ENCODE measurements around the gene CACNA1G. TPM values are rescaled to one million over a fixed set of nuclear protein-coding genes. Genes with fewer than 3 reads are reported as not detected.

CACNA1G gene
- 0.36 TPM for total RNA-seq

DNA sequence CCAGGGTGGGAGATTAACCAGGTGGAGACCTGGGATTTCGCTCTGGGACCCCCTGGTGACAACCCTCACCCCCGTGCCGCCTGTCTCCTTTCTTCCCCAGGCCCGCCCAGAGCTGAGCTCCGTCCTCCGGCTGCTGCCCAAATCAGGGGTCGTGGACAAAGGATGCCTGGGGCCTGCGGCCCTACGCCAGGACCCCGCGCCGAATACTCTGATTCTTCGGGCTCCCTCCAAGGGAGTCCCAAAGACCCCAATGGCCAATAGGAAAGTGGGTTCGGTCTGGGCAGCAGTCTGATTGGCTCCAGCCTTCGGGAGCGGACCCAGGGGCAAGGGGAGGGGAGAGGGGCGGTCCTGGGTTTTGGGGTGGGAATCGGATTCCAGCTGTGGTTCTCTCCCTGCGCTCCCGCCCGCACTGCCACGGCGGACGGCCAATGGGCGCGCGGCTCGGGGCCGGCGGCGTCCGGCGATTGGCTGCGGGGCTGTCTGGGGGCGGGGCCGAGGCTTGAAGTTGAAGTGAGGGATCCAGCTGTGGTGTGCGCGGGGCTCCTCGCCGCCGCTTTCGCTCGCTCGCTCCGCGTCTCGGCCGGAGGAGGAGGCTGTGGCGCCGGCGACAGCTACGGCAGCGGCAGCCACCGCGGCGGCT lies at the start of gene CACNA1G:
Gene CACNA1G, plus strand, starts transcription at position 531 of the 640 bp plus-strand sequence. CDS start 745 bp downstream, outside the sequence.
- DNase-seq (ENCODE audit: low spot score) = peak; percentile 91

DNA sequence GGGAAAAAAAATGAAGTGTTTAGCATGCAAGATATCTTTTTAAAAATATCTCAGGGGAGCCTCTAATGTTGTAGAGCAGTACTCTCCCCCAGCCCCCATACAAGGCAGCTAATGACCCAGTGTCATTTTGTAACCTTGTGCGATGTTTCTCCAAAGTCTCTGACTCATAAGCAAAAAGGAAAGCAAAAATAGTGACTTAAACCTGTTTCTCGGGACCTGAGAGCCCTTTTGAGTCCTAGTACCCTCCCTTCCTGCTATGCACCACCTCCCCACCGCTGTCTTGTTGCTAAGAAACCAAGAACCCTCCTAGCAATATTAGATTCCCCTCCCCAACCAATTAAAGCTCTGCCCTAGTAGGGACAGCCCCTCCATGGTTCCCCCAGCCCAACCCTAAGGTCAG lies 49.5 kb upstream of the CACNA1G start:
- DNase-seq (ENCODE audit: low spot score) = no peak

DNA sequence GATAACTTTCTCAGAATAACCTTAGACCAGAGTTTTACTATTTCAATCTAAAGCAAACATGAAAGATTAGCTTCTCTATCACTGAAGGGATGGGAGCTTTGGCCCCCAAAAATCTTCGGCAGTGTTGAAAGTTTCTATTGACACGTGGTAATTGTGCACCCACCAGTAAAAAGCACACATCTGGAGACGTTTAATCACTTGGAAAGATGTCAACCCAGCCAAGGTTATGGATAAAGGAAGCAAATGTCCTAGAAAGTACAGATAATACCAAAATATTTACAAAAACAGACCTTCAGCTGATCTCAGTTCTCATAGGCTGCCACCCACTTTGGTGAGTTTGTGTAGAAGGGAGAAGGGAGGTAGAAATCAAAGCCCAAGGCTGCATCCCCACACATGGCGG lies 47.0 kb upstream of the CACNA1G start:
- no peak for DNase-seq (ENCODE audit: low spot score)

DNA sequence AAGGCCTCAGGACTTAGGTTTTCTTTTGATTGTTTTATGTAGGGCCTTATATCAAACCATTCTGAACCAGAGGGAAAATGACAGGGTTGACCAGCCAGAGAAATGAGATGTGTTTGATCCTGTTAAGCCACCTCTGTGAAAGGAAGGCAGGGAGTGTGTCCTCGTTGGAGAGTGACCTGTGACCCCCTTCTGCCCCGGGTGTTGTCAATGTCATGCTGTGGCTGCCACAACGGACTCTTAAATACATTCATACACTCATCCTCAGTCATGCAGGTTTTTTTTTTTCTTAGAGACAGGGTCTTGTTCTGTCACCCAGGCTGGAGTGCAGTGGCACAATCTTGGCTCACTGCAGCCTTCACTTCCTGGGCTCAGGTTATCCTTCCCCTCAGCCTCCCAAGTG lies 46.1 kb upstream of the CACNA1G start:
- DNase-seq (ENCODE audit: low spot score) = no peak

DNA sequence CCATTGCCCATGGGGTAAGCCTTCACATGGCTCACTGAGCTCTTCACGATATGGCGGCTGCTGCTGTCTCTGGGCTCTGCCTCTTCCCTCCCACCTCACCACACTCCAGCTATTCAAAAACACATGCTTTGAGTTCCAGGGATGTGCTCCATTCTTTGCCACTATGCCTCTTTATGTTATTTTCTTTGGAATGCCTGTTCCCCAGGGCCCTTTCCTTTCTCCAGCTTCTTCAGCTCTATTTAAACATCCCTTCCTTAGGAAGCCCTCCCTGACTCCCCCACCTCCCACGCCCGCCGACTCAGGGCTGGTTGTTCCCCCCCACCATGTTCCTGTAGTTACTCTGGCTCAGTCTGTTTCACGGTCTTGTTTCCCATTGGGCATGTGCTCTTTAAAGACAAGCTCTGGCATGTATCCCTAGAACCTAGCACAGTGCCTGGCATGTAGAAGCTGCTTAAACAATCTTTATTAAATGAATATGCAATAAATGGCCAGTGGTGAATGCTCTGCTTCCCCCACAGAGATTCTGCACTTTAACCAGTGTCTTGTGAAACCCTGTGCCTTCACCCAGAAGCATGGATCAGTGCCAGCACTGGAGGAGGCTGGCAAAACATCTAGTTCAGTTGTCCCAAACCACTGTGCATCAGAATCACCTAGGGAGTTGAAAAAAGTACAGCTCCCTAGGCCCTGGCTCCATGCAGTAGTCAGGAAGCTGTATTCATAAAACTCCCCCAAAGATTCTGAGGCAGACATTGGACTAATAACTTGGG lies 45.4 kb upstream of the CACNA1G start:
- no peak for DNase-seq (ENCODE audit: low spot score)

DNA sequence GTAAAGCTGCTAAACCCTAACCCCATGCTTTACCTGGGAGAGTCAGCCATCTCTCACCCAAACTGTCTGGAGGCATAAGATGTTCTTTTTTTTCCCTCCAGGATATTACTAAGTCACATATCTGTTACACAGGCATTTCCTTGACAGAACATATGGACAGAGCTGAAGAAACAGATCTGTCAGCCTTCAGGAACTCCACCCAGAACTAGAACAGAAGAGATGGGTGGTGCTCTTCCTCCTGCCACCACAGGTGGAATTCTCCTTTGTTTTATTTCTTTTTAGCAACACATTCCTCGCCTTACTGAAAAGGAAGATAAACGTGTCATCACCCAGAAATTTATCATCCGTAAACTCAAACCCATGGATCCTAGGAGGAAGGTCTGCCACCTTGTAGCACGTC lies 43.5 kb upstream of the CACNA1G start:
- DNase-seq (ENCODE audit: low spot score) = no peak

DNA sequence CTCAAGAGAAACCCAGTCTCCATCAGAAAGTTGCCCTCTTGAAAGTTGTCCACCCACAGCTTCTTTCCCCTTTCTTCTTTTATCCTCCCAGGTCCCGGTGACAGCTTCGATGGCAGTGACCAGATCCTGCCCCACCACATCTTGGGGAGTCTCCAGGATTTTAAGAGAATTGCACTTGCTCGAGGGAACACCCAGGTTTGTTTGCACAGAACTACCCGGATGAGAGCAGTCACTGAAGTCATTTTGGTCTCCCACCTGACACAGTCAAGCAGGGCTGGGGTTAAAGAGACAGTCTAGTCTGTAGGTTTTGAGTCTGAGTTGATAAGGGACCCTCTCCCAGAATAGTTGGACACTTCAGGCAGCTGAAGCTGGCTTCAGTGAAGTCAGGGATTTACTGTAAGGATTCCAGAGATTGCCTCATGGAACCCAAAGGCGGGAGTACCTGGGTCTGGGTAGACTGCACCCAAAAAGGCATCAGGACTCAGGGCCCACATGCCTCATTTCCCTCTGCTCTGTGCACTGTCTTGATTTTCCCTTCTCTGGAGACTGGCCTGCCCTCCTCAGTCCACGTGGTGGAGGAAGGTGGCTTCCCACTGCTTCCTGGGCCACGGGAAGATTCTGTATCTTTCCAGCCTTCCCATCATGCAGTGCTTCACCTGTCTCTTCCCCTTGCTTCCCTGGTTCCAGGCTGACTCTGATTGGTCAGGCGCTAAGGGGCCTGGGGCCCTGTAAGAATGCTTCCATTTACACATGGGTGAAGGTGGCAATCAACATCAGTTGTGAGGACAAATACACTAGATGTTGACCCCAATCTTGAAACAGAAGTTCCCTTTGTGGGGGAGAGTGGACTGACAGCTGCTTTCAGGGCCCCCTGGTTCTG lies 42.8 kb upstream of the CACNA1G start:
- no peak for DNase-seq (ENCODE audit: low spot score)

DNA sequence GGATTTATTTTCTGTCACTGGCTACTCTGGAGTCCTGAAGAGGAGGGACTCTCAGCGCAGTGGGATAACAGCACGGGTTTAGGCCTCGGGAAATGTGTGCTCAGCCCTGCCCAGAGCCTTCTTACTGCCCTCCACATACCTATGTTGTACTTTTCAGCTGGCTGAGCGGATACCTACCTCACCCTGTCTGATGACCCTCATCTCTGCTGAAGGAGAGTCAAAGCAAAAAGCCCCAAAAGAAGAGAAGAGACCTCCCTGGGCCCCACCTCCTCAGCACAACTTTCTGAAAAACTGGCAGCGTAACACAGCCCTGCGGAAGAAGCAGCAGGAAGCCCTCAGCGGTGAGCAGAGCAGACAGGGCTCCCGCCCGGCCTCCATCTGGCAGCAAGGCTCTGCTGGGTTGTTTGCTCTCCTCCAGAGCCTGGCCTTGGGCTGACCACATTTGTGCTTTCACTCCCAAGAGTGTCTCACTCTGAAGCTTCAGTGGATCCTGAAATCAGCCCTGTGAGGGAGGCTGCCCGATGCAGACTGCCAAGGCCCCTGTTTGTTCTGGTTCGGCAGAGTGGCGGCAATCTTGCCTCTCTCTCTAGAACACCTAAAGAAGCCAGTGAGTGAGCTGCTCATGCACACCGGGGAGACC lies 42.0 kb upstream of the CACNA1G start:
- no peak for DNase-seq (ENCODE audit: low spot score)

DNA sequence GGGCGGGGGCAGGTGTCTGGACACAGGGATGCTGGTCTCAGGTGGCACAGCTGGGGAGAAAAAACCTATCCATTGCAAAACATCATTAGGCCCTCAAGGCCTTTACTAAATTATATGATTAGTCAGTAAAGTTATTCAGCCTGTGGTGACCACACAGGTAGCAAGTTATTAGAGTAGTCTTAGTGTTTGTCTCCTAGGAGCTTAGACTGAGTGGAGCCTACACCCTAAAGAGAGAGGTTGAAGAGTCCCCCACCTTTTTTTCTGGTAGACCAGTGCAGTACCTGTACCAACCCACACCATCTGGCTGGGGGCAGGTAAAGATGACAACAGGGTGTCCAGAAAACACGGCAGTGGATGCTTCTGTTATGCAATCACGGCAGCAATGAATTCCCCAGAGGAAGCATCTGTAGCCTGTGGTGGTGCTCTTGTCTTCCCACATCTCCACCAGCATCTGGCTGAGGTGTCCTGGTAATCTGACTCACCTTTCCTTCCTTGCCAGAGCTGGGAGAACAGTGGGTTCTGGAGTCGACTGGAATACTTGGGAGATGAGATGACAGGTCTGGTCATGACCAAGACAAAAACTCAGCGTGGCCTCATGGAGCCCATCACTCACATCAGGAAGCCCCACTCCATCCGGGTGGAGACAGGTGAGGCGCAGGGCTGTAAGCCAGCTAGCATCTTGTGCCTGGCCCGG lies 41.2 kb upstream of the CACNA1G start:
- no peak for DNase-seq (ENCODE audit: low spot score)

DNA sequence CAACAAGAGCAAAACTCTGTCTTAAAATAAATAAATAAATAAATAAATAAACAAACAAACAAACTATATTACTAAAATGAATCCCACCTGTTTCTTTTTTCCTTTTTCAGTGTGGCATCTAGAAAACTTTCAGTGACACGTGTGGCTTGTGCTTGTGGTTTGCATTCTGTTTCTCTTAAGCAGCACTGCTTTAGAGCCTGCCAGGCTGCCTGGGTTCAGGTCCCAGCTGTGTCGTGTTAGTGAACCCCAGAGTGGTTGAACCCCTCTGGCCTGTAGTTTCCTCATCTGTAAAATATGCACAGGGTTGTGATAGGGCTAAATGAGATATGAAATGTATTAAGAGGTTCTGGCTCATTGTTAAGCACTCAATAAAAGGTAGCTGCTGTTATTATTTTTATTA lies 40.0 kb upstream of the CACNA1G start:
- no peak for DNase-seq (ENCODE audit: low spot score)

DNA sequence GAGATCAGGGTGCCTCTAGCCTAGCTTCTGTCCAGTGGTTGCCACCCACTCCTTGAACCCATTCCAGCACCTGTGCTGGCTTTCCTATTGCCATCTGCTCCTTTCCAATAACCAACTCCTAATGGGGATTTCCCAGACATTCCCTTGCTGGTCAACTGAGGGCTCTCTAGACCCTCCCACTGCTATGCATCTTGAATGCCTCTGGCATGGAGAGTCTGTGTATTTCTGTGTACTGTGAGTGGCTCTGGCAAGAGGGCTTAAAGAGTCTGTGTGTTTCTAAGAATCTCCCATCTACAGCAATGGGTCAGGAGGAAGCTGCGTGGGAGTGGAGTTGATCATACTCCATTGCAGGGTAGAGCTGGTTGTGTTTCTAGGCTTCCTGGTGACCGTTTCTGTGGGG lies 39.0 kb upstream of the CACNA1G start:
- DNase-seq (ENCODE audit: low spot score) = no peak

DNA sequence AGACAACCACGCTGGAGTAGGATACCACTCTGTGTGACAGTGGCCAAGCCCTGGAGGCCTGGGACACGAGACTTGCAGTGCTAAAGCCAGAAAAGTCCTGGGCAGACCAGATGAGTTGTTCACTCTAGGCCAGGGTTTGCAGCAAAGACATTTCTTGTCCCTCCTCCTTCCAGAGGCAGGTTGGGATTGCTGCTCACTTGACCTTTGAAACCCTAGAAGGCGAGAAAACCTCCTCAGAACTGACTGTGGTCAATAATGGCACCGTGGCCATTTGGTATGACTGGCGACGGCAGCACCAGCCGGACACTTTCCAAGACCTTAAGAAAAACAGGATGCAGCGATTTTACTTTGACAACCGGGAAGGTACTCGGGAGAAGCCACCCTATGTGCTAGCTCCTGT lies 37.7 kb upstream of the CACNA1G start:
- no peak for DNase-seq (ENCODE audit: low spot score)

DNA sequence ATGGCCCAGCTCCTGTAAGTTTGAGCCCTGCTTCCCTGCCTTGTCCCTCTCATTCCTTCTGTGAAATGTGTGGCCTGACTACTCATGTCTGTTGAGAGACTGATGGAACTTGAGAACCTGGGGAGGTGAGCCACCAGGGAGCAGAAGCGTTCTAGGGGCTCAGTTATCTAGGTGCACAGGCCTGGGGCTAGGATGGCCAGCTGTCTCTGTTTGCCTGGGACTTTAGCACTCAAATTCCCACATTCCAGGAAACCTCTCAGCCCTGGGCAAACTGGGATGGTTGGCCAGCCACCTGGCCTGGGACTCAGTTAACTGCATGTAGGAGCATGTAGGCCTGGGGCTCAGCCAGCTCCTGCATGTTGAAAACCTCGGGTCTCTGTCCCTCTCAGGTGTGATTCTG lies 37.3 kb upstream of the CACNA1G start:
- no peak for DNase-seq (ENCODE audit: low spot score)

DNA sequence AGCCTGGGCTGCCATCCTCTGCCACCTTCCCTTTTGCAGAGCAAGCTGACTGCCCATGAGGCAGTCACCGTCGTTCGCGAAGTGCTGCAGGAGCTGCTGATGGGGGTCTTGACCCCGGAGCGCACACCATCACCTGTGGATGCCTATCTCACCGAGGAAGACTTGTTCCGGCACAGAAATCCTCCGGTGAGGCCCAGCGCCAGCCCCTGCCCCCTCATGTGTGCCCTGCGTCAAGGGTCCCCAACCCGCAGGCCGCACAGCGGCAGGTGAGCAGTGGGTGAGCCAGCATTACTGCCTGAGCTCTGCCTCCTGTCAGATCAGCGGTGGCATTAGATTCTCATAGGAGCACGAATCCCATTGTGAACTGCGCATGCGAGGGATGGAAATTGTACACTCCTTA lies 35.7 kb upstream of the CACNA1G start:
- DNase-seq (ENCODE audit: low spot score) = no peak

DNA sequence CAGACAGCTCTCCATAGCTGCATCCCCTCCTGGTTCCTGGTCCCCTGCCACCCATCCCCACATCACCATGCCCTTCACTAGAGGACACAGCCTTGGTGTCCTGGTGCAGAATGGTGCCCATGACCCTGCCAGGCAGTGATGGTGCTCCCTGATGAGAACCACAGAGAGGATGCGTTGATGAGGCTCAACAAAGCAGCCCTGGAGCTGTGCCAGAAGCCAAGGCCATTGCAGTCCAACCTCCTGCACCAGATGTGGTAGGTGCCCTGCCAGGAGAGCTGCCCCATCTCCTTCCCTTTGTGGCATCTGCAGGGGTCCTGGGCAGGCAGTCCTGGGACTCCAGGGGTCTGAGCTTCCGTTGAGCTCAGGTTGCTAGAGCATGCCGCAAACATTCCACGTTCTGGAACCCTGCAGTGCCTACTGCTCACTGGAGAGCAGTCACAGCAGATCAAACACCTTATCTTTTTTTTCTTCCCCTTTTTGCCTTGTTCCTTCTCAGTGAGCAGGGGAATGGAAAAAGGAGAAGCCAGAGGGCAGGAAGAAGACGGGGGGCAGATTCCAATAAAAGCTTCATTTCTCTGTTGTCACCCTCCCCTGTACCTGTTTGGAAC lies 33.3 kb upstream of the CACNA1G start:
- DNase-seq (ENCODE audit: low spot score) = no peak

DNA sequence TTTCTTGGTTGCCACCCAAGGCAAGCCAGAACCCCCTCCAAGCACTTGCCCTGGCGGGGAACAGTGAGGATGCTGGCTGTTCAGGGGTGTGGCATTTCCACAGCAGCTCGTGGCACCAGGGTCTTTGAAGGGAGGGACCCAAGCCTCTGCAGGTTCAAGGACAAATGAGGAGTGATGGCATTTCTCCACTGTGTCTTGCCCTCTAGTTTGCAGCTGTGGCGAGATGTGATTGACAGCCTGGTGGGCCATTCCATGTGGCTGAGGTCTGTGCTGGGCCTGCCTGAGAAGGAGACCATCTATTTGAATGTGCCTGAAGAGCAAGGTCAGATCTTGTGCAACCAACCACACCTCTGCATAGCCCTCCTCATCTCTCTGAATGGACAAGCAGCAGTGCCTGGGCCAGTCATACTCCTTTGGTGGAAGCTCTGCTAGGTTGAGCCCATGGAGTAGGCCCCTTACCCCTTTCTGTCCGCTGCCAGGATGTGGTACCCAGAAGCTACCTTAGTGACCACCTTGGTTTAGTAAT lies 32.5 kb upstream of the CACNA1G start:
- no peak for DNase-seq (ENCODE audit: low spot score)

DNA sequence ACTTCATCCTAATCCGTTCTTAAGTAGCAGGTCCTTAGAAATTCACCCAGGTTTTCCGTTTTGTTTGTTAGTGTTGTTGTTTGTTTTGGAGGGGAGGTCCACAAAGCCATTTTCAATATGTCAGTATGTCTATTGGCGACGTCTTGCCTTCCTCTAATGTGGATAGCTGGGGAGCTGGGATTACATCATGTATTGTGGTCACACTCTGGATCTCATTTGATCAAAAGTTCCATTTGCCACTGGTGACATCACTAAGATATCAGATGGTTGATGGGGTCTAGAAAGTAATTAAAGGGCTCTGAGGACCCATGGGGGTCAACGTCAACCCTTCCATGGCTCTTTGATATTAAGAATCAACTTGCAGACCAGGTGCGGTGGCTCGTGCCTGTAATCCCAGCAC lies 30.7 kb upstream of the CACNA1G start:
- DNase-seq (ENCODE audit: low spot score) = no peak

DNA sequence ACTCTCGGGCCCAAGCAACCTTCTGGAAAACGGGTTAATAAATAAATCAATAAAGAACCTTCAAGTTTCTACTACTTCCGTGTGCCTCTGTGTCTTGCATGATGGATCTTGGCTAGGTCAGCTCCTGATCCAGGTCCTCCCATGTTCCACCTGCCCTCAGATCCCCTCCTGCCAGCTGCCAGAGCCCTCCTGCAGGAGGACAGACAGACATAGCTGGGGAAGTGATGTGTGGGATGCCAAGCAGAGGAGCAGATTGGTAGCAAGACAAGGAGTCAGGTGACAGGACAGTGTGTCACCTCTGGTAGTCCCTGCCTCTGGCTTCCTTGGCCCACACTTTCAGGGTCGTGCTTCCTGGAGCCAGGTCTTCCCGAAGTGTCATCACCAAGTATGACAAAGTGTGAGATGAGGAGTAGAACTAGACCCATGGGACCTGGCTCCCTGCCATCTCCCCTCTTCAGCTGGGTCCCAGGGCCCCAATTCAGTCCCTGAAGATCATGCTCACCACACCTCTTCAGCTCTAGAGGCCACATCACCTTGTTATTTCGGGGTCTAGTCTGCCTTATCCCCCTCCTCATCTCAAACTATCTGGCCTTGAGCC lies 29.0 kb upstream of the CACNA1G start:
- no peak for DNase-seq (ENCODE audit: low spot score)

DNA sequence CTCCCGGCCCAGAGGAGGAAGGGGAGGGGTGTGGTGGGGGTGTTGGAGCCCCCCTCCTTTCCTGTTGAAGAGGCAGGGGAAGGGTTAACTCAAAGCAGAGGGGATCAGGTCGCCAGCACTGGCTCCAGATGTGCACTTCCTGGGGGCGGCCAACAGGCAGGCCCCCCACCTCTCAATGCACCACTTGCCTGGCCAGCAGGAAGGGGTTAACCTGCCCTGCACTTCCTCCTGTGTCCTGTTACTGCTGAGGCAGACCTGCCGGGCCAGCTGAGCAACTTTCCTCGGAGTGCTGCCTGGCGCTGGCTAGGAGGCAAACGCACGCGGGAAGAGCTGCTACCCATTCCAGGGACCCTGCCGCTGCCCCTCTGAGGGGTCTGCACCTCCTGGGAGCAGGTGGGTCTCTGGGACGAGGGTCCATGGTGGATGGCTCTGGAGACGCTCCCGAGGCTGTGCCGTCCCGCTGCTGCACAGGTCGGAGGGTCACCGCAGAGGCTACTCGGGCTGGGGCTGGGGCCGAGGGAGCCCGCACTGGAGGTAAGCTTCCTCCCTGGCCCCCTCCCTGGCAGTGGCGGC lies 28.0 kb upstream of the CACNA1G start, which contains the start of gene EPN3:
Gene EPN3, plus strand, starts transcription at position 284 of the 573 bp plus-strand sequence. CDS start 3,822 bp downstream, outside the sequence.
- DNase-seq (ENCODE audit: low spot score) = peak; percentile 80

DNA sequence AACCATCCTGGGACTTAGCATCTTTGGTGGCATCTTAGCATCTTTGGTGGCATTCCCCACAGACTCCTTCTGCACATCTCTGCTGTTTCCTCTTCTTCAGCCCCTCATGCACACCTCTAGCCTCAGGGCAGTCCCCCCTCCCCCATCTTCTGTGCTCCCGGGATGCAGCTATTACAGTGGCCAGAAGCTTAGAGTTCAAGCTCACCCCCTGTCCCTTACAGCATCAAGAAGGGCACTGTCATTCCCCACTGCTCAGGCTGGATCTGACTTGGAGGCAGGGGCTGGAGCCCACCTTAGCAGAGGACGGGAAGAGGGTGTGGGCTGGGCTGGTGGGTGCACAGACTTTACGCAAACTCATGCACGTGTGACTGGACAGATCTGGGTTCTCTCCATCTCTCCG lies 27.3 kb upstream of the CACNA1G start:
- DNase-seq (ENCODE audit: low spot score) = no peak
